B cell (primary cell): Measurements from ENCODE around the gene SMARCC1. TPM values are rescaled to one million over a fixed set of nuclear protein-coding genes. Genes with fewer than 3 reads are reported as not detected.
A peak's percentile ranks its signal among the peaks of the same experiment; 100 is the strongest.

Source experiments
- ATAC-seq: fragments of 200-7000 bp; cut with Tn5 transposase; one replicate; pipeline ENCODE4 v1.10.0; 2021; ENCODE audit warnings: low read depth, mild to moderate bottlenecking, moderate number of reproducible peaks, moderate library complexity
- CTCF ChIA-PET: fragments of 350-600 bp; sonication (Branson Sonifier 250); formaldehyde crosslinking; loops from one replicate; lab custom pipeline; 2021; ENCODE audit warnings: antibody characterized with exemption, inconsistent platforms; lab: Charles Lee
- POLR2A ChIA-PET: fragments of 350-600 bp; sonication (Branson Sonifier 250); formaldehyde crosslinking; loops from one replicate; lab custom pipeline; 2021; ENCODE audit warnings: antibody characterized with exemption; lab: Charles Lee
- DNase-seq: peaks from one replicate; pipeline ENCODE4 v3.0.0; 2013
- H2AFZ ChIP-seq: 2 replicates; pipeline ENCODE4 v1.6.1; 2012; ENCODE audit warnings: mild to moderate bottlenecking, low read depth, low read length; ENCODE audit not compliant: insufficient read depth, poor library complexity, severe bottlenecking
- H3K27ac ChIP-seq, 2 donors: 1 replicate in 1 of 2; 2 replicates in 1 of 2; pipeline ENCODE4 v1.5.1; 2012 to 2013; ENCODE audit warnings: low read length in 2 of 2, mild to moderate bottlenecking in 2 of 2, moderate library complexity in 1 of 2
- H3K27me3 ChIP-seq, 4 experiments: fragments of 200-600 bp in 1 of 4; sonication (generic) in 1 of 4; replicated peaks in 1 of 4; 1 replicate in 2 of 4; 2 replicates in 2 of 4; pipeline versions ENCODE4 v1.6.1 to v1.7.0; 2013 to 2016; ENCODE audit warnings: low read length in 3 of 4, mild to moderate bottlenecking in 2 of 4, mixed read lengths in 1 of 4, moderate library complexity in 1 of 4; ENCODE audit not compliant: insufficient read depth in 4 of 4, control insufficient read depth in 3 of 4; ENCODE audit errors: control extremely low read depth in 1 of 4
- H3K36me3 ChIP-seq, 2 experiments: replicated peaks in 1 of 2; 1 replicate in 1 of 2; 2 replicates in 1 of 2; pipeline versions ENCODE4 v1.6.1 to v1.7.1; 2013; ENCODE audit warnings: low read length in 1 of 2; ENCODE audit not compliant: insufficient read depth in 2 of 2, control insufficient read depth in 1 of 2; ENCODE audit errors: control extremely low read depth in 1 of 2, extremely low read depth in 1 of 2
- H3K4me1 ChIP-seq, 2 donors: fragments of 200-600 bp in 1 of 2; sonication (generic) in 1 of 2; 1 replicate in 1 of 2; 2 replicates in 1 of 2; pipeline versions ENCODE4 v1.5.1 to v1.6.1; 2013 to 2017; ENCODE audit warnings: low read length in 2 of 2; ENCODE audit not compliant: control insufficient read depth in 2 of 2, insufficient read depth in 2 of 2
- H3K4me2 ChIP-seq: replicated peaks from 2 replicates; pipeline ENCODE3; 2012; ENCODE audit warnings: mild to moderate bottlenecking, low read depth, low read length; ENCODE audit not compliant: poor library complexity, severe bottlenecking
- H3K4me3 ChIP-seq, 5 experiments: fragments of 200-600 bp in 1 of 5; sonication (generic) in 1 of 5; 1 replicate in 3 of 5; 2 replicates in 2 of 5; pipeline versions ENCODE4 v1.5.1 to v1.7.0; 2011 to 2016; ENCODE audit warnings: low read length in 4 of 5, mild to moderate bottlenecking in 4 of 5, low read depth in 2 of 5, control low read depth in 1 of 5, moderate library complexity in 1 of 5; ENCODE audit not compliant: insufficient read depth in 1 of 5; ENCODE audit errors: control extremely low read depth in 1 of 5, extremely low read depth in 1 of 5
- H3K79me2 ChIP-seq: fragments of 200-600 bp; sonication (generic); one replicate; pipeline ENCODE4 v1.6.0; 2016; ENCODE audit warnings: low read length; ENCODE audit not compliant: control insufficient read depth, insufficient read depth
- H3K9ac ChIP-seq: fragments of 200-600 bp; sonication (generic); 2 replicates; pipeline ENCODE4 v1.6.1; 2017; ENCODE audit warnings: mild to moderate bottlenecking, low read length, moderate library complexity
- H3K9me3 ChIP-seq, 3 donors: one replicate each; pipeline versions ENCODE4 v1.6.1 to v1.7.1; 2013; ENCODE audit warnings: low read length in 2 of 3; ENCODE audit not compliant: control insufficient read depth in 2 of 3, insufficient read depth in 1 of 3; ENCODE audit errors: control extremely low read depth in 1 of 3
- H4K20me1 ChIP-seq: 2 replicates; pipeline ENCODE4 v1.6.0; 2012; ENCODE audit warnings: mild to moderate bottlenecking, low read length; ENCODE audit not compliant: insufficient read depth, control insufficient read depth, poor library complexity, severe bottlenecking
- H3K27ac Mint-ChIP-seq: one replicate; pipeline ENCODE4 v1.8.0; 2021; ENCODE audit warnings: mixed read lengths
- H3K27me3 Mint-ChIP-seq: one replicate; pipeline ENCODE4 v1.8.0; 2021; ENCODE audit warnings: mixed read lengths
- H3K4me1 Mint-ChIP-seq: one replicate; pipeline ENCODE4 v1.8.0; 2021; ENCODE audit warnings: mixed read lengths
- H3K4me3 Mint-ChIP-seq: one replicate; pipeline ENCODE4 v1.8.0; 2021; ENCODE audit warnings: mixed read lengths
- H3K9me3 Mint-ChIP-seq: one replicate; pipeline ENCODE4 v1.8.0; 2022; ENCODE audit warnings: mixed read lengths; ENCODE audit not compliant: insufficient read depth
- CTCF ChIP-seq: fragments of 200-600 bp; IDR thresholded peaks from one replicate; pipeline ENCODE4 v1.8.0; 2022; ENCODE audit warnings: antibody characterized with exemption, mild to moderate bottlenecking
- EZH2 ChIP-seq: IDR thresholded peaks from 2 replicates; pipeline ENCODE4 v1.6.1; 2012; ENCODE audit warnings: borderline replicate concordance, low read depth, mild to moderate bottlenecking, moderate library complexity, low read length; ENCODE audit not compliant: insufficient read depth, poor library complexity, severe bottlenecking
- WGBS: methylation state at CpG from one replicate; pipeline ENCODE4 v1.1.5; 2013; ENCODE audit warnings: missing lambda C conversion rate; ENCODE audit not compliant: insufficient coverage; 5-methylcytosine and 5-hydroxymethylcytosine counted together
- intact Hi-C: fragments of 100-400 bp; cut with micrococcal nuclease; formaldehyde crosslinking; loops from one replicate; pipeline ENCODE4 v1.10.0; 2022
- polyA plus RNA-seq: library from polyadenylated mRNA; depleted of rRNA; stranded (reverse); fragments of >200 nt; gene quantifications from 2 replicates; pipeline ENCODE4 v1.2.3, GENCODE V29; 2012
- total RNA-seq, 2 donors: library from RNA; stranded (reverse); fragments of 120-200 nt in 1 of 2; gene quantifications; 1 replicate in 1 of 2; 2 replicates in 1 of 2; pipeline versions ENCODE4 v1.2.3 to v1.2.4, GENCODE V29; 2013 to 2022

Gene SMARCC1
- total and polyA plus RNA-seq, 2 donors (not counting 1 experiment from before 2014, with no cell fraction given), result 13.1 to 155 TPM

GRCh38 chr3:47580481-47580880 is 201.2 kb downstream of the SMARCC1 start:
- H4K20me1 ChIP-seq, result no peaks in the 10 kb centered on the region
- CTCF ChIA-PET, result no interaction called here
- WGBS, result 86% methylated on average over 1 of the region's 4 CpGs
- peaks cover 0 to 32% (median 22%) of the 10 kb centered on the region in 4 experiments for H3K27me3 ChIP-seq
- no peak overlapping the region for H3K4me3 ChIP-seq
- Mint-ChIP-seq H3K27me3 (peaks cover 14% of the 10 kb centered on the region), H3K9me3 (no peaks in the 10 kb centered on the region), H3K27ac (no peak overlapping the region), H3K4me1 (no peaks in the 10 kb centered on the region), H3K4me3 (peak overlapping the region; percentile 78)
- no peak for ATAC-seq
- TF ChIP-seq EZH2 (no peak), CTCF (no peak)
- H3K4me1 ChIP-seq, result peaks cover 15% of the 10 kb centered on the region in 2 donors
- intact Hi-C loops, result no loop called here
- H3K27ac ChIP-seq, result no peak overlapping the region
- DNase-seq, result no peak
- H3K4me2 ChIP-seq, result no peak overlapping the region
- no peaks in the 10 kb centered on the region for H3K79me2 ChIP-seq
- POLR2A ChIA-PET, result no interaction called here
- H3K9me3 ChIP-seq, result peaks cover 0 to 9% (median 0%) of the 10 kb centered on the region in 3 donors
- H2AFZ ChIP-seq, result no peak overlapping the region
- H3K9ac ChIP-seq, result no peak overlapping the region
- peaks cover 0 to 4% of the 10 kb centered on the region in 2 experiments for H3K36me3 ChIP-seq

GRCh38 chr3:47579875-47580274 is 201.8 kb downstream of the SMARCC1 start:
- H3K9me3 ChIP-seq, result peaks cover 0 to 9% (median 0%) of the 10 kb centered on the region in 3 donors
- Mint-ChIP-seq H3K9me3 (no peaks in the 10 kb centered on the region), H3K4me3 (peak overlapping the region; percentile 78), H3K27me3 (peaks cover 17% of the 10 kb centered on the region), H3K27ac (no peak overlapping the region), H3K4me1 (no peaks in the 10 kb centered on the region)
- TF ChIP-seq EZH2, result no peak
- no peak for TF ChIP-seq CTCF
- H3K27ac ChIP-seq, result no peak overlapping the region
- intact Hi-C loops, result no loop called here
- POLR2A ChIA-PET, result no interaction called here
- CTCF ChIA-PET, result no interaction called here
- H3K4me2 ChIP-seq, result no peak overlapping the region
- DNase-seq (peak; percentile 17), ATAC-seq (no peak)
- H3K79me2 ChIP-seq, result no peaks in the 10 kb centered on the region
- no peak overlapping the region for H3K4me3 ChIP-seq
- no peaks in the 10 kb centered on the region for H3K36me3 ChIP-seq
- H3K27me3 ChIP-seq, result peaks cover 0 to 32% (median 22%) of the 10 kb centered on the region in 4 experiments
- H2AFZ ChIP-seq, result no peak overlapping the region
- no peaks in the 10 kb centered on the region for H4K20me1 ChIP-seq
- WGBS, result 81% methylated on average over 2 of the region's 2 CpGs
- H3K4me1 ChIP-seq, result peaks cover 15% of the 10 kb centered on the region in 2 donors
- H3K9ac ChIP-seq, result no peak overlapping the region
